Measurements from ENCODE around the gene MFSD2A.
A peak's percentile ranks its signal among the peaks of the same experiment; 100 is the strongest.
"Not testable (repeated sequence)": the region's sequence is repeated elsewhere in the genome, so short reads cannot be mapped to it uniquely, and the experiment has no call there.

Gene MFSD2A

DNA sequence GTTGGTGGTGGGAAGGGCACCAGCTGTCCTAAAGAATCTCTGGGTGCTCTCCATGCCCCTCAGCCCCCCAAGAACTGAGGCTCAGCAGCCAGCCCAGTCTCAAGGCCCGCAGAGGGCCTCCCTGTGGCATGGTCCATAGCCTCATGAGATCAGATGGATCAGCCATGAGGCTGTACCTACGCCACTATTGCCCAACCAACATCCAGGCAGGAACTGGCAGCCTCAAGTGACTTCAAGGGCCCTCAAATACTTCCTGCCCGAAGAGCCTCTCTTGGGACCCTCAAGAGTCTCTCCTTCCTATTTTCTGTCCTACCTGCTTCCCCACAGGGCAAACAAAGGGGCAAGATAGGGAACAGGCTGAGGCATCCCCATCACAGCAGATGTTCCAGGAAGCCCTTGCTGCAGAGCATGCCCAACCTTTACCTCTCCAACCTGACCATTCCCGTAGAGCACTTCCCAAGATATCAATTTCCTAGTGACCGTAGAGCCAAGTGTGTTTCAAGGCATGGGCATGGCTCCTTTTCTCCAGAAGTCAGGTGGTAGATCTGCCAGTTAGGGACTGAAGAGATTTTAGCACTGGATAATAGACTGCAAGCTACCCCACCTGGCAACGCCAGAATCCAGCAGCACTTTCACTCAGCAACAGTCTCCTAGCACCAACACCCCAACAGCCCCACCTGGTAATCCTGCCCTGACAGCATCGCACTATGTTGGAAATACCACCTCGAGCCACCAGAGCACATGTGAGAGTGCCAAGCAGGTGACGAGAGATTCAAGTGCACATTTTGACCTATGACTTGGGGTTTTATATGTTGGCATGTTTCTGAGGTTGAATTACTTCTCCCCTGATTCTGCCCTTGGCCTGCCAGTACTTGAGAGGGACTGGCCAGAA lies 13.7 kb upstream of the MFSD2A start:
- DNase-seq (ENCODE audit: low read depth in 2 of 2): no peak

DNA sequence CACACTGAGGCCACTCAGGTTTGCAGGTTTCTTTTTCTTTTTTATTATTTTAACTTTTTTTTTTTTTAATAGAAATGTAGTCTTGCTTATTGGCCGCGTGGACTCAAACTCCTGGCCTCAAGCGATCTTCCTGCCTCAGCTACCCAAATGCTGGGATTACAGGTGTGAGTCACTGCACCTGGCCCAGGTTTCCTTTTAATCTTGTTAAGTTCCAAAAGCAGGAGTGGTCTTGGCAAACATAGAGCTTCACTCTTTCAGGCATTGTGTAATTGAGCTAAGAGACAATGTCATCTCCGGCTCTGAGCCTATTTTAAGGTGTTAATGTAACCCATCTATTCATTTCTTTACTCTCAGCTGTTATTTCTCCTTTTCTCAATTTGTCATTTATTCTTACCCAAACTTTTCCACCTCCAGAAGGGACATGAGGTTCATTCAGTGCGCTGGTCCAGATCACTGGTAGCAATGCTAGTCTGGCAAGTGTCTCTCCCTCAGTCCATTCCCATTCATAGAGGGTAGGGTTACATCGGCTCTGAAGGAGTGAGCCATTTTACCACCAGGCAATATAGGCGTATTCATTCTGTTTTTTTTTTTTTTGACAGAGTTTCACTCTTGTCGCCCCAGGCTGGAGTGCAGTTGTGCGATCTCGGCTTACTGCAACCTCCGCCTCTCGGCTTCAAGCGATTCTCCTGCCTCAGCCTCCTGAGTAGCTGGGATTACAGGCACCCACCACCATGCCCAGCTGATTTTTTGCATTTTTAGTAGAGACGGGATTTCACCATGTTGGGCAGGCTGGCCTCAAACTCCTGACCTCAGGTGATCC lies 11.3 kb upstream of the MFSD2A start:
- DNase-seq (ENCODE audit: low read depth in 2 of 2): no peak

DNA sequence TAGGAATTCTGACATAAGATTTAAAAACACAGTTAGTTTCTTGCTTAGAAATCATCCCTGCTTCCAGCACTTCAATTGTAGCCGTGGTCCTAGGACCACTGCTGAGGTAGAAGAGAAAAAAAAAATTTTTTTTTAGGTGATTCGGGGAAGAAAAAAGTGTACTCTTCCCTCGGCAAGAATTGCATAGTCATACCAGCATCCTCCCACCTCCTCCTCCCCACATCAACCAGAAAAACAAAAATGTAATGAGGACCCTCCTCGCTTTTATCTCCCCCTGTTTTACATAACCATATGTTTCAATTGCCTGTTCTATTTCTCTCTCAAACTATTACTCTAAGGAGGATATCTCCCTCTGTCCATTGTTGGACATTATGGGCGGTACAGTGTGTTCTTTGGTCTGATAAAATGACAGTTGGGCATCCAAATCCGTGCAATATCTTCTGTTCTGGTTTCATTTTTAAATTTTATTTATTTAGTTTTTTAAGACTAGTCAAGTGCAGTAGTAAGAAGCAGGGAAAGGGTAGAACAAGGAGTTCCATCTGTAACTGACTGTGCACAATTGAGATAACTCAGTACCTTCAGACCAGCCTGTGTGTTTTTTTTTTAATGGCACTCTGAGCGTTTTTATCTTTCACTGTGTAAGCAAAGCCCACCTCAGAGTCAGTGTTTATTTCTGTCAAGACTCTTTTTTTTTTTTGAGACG lies 10.4 kb upstream of the MFSD2A start:
- no peak for DNase-seq (ENCODE audit: low read depth in 2 of 2)

DNA sequence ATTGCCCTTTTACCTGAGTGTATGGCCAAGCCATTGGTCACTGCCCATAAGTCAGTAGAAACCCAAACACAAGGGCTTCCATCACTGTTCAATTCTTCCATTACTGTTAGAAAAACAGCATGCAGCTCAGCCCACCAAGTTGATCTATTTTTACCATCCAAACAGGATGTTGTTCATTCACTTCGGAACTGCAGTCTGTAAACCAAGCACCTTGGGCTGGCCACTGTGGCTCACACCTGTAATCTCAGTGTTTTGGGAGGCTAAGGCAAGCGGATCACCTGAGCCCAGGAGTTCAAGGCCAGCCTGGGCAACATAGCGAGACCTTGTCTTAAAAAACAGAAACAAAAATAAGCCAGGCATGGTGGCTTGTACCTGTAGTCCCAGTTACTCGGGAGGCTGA lies 8.7 kb upstream of the MFSD2A start:
- DNase-seq (ENCODE audit: low read depth in 2 of 2): no peak

DNA sequence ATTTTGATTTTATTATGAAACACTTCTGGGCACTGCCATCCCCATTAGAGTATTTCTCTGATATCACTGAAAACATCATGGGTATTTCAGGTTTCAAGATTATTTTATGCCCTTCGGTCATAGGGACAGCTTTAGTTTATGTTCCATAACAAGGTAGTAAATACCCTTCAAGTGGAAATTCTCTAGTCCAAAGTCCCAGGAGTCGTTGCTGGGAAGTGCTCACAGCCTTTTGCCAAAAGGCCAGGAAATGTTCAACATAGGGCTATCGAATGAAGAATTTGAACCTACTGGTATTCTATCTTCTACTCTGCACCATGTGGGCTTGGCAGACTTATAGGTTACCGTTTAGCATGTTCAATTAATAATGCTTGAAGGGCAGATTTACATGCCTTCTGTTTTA lies 7.7 kb upstream of the MFSD2A start:
- DNase-seq (ENCODE audit: low read depth in 2 of 2): no peak

DNA sequence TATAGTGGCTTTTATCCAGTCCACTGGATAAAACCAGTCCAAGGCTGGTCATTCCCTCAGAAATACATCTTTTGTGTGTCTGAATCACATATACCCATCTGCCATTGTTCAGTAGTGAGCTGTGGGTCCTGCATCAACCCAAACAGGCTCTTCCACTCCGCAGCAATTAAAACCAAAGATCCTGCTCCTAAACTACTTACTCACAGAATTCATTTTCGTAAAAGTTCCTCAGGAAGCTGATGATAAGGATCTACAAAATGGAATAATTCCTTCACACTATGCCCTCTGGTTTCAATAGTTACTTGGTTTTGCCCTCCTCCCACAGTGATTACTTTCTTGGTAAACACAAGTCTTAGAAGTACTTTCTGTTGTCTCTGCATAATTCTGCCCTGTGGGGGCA lies 5.1 kb upstream of the MFSD2A start:
- DNase-seq (ENCODE audit: low read depth in 2 of 2): no peak

DNA sequence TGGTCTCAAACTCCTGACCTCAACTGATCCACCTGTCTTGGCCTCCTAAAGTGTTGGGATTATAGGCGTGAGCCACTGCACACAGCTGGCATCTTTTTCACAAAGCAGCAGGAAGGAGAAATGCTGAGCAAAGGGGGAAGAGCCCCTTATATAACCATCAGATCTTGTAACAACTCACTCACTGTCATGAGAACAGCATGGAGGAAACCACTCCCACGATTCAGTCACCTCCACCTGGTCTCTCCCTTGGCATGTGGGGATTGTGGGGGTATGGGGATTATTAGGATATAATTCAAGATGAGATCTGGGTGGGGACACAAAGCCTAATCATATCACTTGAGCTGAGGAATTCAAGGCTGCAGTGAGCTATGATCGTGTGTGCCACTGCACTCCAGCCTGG lies 3.0 kb upstream of the MFSD2A start:
- DNase-seq (ENCODE audit: low read depth in 2 of 2): no peak

DNA sequence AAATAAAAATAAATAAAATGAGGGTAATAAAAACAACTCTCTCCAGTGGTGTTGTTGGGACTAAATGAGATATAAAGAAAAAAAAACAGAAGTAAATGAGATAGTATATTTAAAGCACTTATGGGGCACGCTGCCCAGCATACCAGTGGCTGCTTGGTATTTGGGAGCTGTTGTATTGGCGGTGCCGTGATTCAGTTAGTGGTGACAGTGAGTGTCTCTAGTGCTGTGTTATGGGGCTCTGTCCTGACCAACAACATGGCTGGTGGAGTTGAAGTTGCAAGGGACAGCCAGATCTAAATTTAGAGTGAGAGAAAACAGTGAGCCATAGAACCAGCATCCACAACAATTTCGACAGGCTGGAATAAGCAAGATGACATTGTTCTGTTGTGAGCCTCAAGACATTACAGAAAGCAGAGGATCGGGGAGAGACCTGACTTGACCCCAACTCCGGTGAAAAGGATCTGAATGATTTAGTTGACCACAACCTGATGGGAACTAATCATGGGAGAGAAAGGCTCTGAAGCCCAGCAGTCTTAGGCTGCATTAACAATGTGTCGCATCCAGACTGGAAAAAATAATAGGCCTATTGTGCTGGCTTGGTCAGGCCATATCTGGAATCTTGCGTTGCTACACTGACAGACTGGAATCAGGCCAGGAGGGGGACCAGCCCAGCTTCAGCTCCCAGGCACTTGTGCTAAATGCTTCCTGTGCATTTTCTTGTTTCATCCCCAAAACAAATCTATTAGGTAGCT lies 2.4 kb upstream of the MFSD2A start:
- DNase-seq (ENCODE audit: low read depth in 2 of 2): no peak

DNA sequence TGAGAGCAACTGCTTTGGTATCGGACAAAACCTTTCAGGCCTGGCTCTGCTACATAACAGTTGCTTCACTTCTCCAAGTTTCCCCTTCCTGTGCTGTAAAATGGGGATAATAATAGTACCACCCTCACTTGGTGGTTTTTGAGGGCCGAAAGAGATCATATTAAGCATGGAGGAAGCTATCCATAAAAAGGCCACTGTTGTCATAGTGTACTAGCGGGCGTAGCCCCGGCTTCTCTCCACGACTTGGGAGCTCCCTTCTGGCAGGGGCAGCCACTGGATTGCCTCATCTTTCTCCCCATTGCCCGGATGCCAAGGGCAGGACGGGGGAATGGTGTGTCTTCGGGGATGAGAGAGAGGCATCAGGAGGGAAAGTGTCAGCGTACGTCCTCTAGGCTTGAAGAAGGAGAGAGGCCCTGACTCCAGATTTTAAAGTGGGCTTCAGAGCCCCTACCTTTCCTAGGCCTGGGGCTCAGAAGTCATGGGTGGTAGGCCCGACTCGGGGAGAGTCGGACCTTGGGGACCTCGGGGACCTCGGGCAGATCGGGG lies 548 bp upstream of the MFSD2A start:
- no peak for DNase-seq (ENCODE audit: low read depth in 2 of 2)

DNA sequence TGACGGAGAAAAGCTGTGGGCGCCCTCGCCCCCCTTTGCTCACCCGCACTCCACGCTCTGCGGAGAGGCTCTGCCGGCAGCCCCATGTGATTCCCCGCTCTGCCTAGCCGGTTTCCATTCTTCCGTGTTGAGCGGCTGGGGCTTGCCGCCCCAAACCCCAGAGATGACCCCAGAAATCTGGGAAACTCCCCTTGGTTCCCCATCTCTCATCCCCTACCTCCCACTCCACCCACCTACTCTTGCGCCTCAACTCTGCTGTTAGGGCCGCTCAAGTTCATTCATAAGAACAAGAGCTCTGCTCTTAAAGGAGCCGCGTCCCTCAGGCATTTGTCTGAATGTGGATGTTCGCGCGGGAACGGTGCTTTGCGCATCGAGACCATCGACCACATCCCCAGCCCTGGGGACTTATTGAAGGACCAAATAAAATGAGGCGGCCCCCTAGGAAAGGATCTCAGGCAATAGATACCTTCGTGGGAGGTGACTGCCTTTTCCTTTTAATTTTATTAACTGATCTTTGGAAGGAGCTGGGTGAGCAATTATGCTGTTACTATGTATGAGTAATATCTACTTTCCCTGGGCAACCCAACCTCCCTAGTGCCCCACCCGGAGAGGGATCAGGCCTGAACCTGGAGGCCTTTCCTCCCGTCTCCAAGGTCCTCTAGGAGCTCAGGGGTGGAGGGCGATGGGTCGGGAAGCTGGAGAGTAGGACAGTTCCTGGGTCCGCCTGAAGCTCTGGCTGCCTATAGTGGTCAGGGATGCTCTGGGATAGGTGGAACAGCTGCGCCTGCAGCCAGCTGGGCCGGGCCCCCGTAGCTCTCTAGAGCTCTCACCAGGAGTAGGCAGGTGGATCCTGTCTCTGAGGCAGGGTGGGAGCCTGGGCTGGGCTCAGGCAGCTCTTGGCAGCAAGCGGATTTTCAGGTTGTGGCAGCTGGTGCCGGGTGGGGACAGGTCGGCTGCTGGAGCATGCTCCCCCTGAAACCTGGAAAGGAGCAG lies 898 bp downstream of the MFSD2A start:
- peak; percentile 35 to 43 for DNase-seq (ENCODE audit: low read depth in 2 of 2)

DNA sequence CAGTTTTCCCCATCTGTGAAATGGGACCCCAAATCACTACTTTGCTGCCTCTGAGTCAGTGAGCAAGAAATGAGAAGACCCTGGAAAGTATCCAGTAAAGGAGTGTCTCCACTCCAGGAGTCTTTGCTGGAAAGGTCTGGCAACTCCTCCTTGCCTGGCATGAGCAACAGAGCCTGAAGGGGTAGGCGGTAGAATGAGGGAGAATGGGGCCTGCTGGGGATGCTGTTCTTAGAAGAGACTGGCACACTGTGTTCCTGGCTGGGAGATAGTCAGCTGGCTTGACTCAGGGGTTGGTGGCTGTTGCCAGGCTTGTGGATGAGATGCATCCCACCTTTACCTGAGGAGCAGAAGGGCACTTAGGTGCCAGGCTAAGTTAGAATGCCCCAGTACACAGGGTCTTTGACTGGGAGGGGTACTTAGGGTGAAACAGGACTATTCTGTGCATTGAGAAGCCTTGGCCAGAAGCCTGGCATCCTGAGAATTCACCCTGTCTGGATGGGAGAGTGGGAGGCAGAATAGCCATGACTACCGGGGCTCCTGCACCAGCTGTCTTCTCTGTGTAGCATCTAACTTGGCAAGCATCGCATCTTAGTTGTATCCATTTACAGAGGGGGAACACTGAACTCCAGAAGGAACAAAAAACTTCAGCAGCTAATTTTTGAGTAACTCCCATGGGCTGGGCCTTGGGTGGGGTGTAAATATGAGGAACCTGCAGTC lies 2.5 kb downstream of the MFSD2A start:
- DNase-seq (ENCODE audit: low read depth in 2 of 2): no peak

DNA sequence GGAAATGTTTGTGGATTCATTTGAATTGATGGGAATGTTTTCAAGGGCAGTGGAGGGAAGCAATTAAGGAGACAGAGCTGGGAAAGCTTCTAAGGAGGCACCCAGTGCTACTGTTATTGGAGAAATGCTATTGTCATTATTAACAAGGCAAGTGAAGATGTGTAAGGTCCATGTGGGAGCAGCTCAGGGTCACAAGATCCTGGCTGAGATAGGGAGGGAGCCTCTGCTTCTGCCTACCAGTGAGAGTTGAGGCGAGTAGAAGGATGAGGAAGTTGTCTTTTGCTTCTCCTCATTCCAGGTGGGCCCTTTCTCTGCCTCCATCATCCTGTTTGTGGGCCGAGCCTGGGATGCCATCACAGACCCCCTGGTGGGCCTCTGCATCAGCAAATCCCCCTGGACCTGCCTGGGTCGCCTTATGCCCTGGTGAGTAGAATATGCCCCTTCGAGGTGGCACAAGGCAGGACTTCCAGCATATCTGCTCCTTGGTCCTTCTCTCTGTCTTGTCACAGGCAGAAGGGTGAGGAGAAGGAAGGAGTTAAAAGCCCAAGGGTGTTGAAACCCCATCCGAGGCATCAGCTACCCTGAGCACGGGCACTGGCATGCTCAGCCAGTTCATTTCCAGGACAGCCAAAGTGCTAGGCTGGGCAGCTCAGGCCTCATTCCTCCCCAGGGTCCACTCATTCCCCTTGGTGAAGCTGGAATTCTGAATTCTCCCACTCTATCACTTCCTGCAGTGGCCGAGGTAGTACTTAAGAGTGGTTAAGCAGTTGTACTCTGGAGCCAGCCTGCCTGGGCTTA lies 3.7 kb downstream of the MFSD2A start:
- no peak for DNase-seq (ENCODE audit: low read depth in 2 of 2)

DNA sequence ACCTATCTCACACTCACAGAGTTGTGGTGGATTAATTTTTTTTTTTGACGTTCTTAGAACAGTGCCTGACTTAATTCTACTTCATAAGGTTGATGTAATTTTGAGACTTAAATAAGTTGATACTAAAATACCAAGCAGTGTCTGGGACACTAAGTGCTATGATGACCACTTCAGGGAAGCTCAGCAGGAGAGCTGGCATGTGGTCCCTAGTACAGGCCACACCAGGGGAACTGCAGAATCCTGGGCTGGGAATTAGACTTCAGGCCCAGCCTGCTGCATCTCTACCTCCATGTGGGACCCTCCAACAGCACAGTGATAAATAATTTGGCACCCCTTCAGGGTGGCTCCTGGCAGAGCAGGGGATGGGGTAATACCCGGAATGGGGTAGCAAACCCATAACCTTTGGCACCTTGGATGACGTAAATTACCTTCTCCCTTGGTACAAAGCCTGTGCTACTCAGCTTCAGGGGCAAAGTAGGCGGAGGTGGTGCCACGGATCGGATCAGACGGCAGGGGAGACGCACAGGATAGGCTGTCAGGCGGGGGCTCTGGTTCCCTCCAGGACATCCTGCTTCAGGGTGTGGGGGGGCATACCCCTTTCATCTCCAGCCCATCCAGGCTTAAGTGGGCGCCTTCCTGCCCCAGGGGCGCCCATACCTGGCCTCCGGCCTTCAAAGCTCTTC lies 4.8 kb downstream of the MFSD2A start:
- DNase-seq (ENCODE audit: low read depth in 2 of 2): no peak

DNA sequence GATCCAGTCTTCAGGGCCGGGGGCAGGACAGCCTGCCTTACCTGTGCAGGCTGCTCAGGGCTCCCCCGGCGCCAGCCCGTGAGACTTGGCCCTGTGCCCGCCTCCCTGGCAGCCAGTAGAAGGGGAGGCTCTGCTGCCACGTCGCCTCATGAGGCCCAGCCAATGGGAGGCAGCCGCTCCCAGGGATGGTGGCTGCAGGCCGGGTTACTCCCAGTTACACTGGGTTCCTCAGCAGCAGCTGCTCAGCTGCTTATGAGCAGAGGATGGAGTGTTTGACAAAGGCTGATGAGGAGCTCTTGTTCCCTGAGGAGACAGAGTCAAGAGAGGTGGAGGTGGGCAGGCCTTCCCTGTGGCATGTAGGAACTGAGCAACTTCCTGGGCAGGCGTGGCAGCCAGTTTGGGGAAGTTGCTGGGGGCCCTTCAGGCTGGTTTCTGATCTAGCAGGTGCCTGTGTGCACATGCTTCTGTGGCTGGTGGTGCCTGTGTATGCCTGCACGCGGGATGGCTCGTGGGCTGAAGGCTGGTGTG lies 5.5 kb downstream of the MFSD2A start:
- no peak for DNase-seq (ENCODE audit: low read depth in 2 of 2)

DNA sequence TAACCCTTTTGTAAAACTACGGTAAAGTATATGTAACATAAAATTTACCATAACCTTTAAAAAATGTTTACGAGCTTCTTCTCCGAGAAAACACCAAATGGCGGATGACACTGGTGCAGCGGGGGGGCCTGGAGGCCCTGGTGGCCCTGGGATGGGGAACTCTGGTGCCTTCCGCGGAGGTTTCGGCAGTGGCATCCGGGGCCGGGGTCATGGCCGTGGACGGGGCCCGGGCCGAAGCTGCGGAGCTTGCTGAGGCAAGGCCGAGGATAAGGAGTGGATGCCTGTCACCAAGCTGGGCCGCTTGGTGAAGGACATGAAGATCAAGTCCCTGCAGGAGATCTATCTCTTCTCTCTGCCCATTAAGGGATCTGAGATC lies 7.5 kb downstream of the MFSD2A start:
- no peak for DNase-seq (ENCODE audit: low read depth in 2 of 2)

DNA sequence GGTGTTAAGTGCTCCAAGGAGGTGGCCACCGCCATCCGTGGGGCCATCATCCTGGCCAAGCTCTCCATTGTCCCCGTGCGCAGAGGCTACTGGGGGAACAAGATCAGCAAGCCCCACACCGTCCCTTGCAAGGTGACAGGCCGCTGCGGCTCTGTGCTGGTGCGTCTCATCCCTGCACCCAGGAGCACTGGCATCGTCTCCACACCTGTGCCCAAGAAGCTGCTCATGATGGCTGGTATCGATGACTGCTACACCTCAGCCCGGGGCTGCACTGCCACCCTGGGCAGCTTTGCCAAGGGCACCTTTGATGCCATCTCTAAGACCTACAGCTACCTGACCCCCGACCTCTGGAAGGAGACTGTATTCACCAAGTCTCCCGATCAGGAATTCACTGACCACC lies 8.0 kb downstream of the MFSD2A start:
- DNase-seq (ENCODE audit: low read depth in 2 of 2): not testable (repeated sequence)

DNA sequence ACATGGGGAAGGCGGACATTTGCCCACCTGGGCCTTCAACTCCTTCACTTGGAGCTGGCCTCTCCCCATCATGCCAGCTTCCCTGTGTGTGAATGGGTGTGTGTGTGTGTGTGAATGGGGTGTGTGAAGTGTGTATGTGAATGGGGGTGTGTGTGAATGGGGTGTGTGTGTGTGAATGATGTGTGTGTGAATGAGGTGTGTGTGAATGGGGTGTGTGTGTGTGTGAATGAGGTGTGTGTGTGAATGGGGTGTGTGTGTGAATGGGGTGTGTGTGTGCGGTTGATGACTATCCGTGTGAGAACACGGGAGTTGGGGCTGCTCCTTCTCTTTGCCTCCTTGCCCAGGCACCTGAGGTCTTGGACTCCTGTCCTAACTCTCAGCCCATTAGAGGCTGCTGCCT lies 9.6 kb downstream of the MFSD2A start:
- no peak for DNase-seq (ENCODE audit: low read depth in 2 of 2)

DNA sequence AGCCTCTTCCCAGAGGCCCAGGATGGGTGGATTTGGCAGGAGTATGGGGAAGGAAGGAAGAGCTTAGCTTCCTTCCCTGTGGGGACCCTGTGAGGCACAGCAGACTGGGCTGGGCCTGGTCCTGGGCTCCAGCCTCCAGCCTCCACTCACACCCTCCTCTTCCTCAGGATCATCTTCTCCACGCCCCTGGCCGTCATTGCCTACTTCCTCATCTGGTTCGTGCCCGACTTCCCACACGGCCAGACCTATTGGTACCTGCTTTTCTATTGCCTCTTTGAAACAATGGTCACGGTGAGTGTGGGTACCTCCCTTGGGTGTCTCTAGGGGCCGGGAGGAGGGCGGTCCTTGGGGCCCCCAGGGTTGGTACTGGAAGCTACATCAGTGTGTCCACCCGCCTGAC lies 10.1 kb downstream of the MFSD2A start:
- no peak for DNase-seq (ENCODE audit: low read depth in 2 of 2)

Data from activated CD4-positive, alpha-beta T cell treated with anti-CD3 and anti-CD28 coated beads for 24 hours (primary cell).